HG03045 (cell line): ENCODE results near the gene KDM2B.

Experiments used
- ATAC-seq: cut with Tn5 transposase; IDR thresholded peaks from one replicate; pipeline ENCODE4 v1.9.1; 2021; ENCODE audit warnings: mild to moderate bottlenecking, moderate library complexity; ENCODE audit not compliant: unreplicated experiment

The KDM2B gene

GRCh38 chr12:121532503-121533393, 48.1 kb downstream of the KDM2B start:
- no peak for ATAC-seq

GRCh38 chr12:121531356-121531750, 49.5 kb downstream of the KDM2B start:
- no peak for ATAC-seq

- ATAC-seq = peak; percentile 47
Measured at GRCh38 chr12:121530600-121531355, 50.0 kb downstream of the KDM2B start.

- no peak for ATAC-seq
Measured at GRCh38 chr12:121529184-121529583, 51.6 kb downstream of the KDM2B start.

GRCh38 chr12:121525411-121525810, 55.4 kb downstream of the KDM2B start:
- no peak for ATAC-seq

GRCh38 chr12:121524196-121524916, 56.5 kb downstream of the KDM2B start:
- no peak for ATAC-seq

GRCh38 chr12:121523741-121524140, 57.1 kb downstream of the KDM2B start:
- no peak for ATAC-seq

- ATAC-seq = no peak
Measured at GRCh38 chr12:121522971-121523370, 57.9 kb downstream of the KDM2B start.

GRCh38 chr12:121520586-121521086, 60.2 kb downstream of the KDM2B start:
- no peak for ATAC-seq

- no peak for ATAC-seq
Measured at GRCh38 chr12:121520119-121520518, 60.7 kb downstream of the KDM2B start.

- no peak for ATAC-seq
Measured at GRCh38 chr12:121519227-121519626, 61.6 kb downstream of the KDM2B start.

GRCh38 chr12:121518656-121519055, 62.2 kb downstream of the KDM2B start:
- ATAC-seq = no peak

- no peak for ATAC-seq
Measured at GRCh38 chr12:121516437-121517011, 64.3 kb downstream of the KDM2B start.

- ATAC-seq = no peak
Measured at GRCh38 chr12:121515615-121516014, 65.2 kb downstream of the KDM2B start.

GRCh38 chr12:121514184-121514742, 66.6 kb downstream of the KDM2B start:
- ATAC-seq = peak; percentile 42

- peak; percentile 74 for ATAC-seq
Measured at GRCh38 chr12:121513464-121514183, 67.2 kb downstream of the KDM2B start.

- ATAC-seq = no peak
Measured at GRCh38 chr12:121512561-121512960, 68.3 kb downstream of the KDM2B start.

- ATAC-seq = no peak
Measured at GRCh38 chr12:121511916-121512315, 68.9 kb downstream of the KDM2B start.

GRCh38 chr12:121509339-121509738, 71.5 kb downstream of the KDM2B start:
- ATAC-seq = no peak

GRCh38 chr12:121508533-121508932, 72.3 kb downstream of the KDM2B start:
- ATAC-seq = no peak
